ENCODE data around the gene RBL1.

- TF ChIP-seq, protein P1, sequence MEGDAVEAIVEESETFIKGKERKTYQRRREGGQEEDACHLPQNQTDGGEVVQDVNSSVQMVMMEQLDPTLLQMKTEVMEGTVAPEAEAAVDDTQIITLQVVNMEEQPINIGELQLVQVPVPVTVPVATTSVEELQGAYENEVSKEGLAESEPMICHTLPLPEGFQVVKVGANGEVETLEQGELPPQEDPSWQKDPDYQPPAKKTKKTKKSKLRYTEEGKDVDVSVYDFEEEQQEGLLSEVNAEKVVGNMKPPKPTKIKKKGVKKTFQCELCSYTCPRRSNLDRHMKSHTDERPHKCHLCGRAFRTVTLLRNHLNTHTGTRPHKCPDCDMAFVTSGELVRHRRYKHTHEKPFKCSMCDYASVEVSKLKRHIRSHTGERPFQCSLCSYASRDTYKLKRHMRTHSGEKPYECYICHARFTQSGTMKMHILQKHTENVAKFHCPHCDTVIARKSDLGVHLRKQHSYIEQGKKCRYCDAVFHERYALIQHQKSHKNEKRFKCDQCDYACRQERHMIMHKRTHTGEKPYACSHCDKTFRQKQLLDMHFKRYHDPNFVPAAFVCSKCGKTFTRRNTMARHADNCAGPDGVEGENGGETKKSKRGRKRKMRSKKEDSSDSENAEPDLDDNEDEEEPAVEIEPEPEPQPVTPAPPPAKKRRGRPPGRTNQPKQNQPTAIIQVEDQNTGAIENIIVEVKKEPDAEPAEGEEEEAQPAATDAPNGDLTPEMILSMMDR (IDR thresholded peaks at IDR 0.05): no peak
- TF ChIP-seq POLR2A (IDR thresholded peaks at IDR 0.05): no peak
Observed at GRCh38 chr20:36969478-36970186, 126.2 kb downstream of the RBL1 start.

Data from right lobe of liver (tissue), 4 donors.